ENCODE data around the gene TBC1D16. TPM values are rescaled to one million over a fixed set of nuclear protein-coding genes. Genes with fewer than 3 reads are reported as not detected.

Gene TBC1D16
- total and polyA plus RNA-seq, 2 experiments from 2014 or later: 24.5 to 38.1 TPM

GRCh38 chr17:79923974-79924638, 111.6 kb downstream of the TBC1D16 start:
- Histone ChIP-seq H3K4me2 (no peak overlapping the region), H3K4me3 (no peak overlapping the region), H3K9me2 (replicated peaks; ENCODE audit: insufficient read depth) (no peaks in the 10 kb centered on the region), H3K27ac (no peak overlapping the region), H2AFZ (no peak overlapping the region), H3K27me3 (no peaks in the 10 kb centered on the region), H3K36me3 (replicated peaks; ENCODE audit: insufficient read depth, low read depth) (no peaks in the 10 kb centered on the region), H3K9me3 (ENCODE audit: low read depth) (no peaks in the 10 kb centered on the region), H4K20me1 (ENCODE audit: insufficient read depth, poor library complexity, severe bottlenecking) (no peaks in the 10 kb centered on the region), H3K79me2 (no peaks in the 10 kb centered on the region), H3K4me1 (ENCODE audit: insufficient read depth) (peaks cover 33% of the 10 kb centered on the region)
- TF ChIP-seq CTCF (IDR thresholded peaks at IDR 0.05; ENCODE audit: poor library complexity) (peak; percentile 43), EZH2 (IDR thresholded peaks at IDR 0.05; ENCODE audit: borderline replicate concordance) (no peak)
- 77% methylated on average over 16 of the region's 16 CpGs for WGBS (ENCODE audit: low lambda C conversion rate, missing lambda C conversion rate)
- DNase-seq (ENCODE audit: low spot score): peak; percentile 71

GRCh38 chr17:79922798-79923197, 112.9 kb downstream of the TBC1D16 start:
- Histone ChIP-seq H3K4me1 (ENCODE audit: insufficient read depth) (peaks cover 33% of the 10 kb centered on the region), H3K27ac (peak overlapping the region; percentile 70), H3K4me2 (no peak overlapping the region), H3K79me2 (no peaks in the 10 kb centered on the region), H4K20me1 (ENCODE audit: insufficient read depth, poor library complexity, severe bottlenecking) (no peaks in the 10 kb centered on the region), H2AFZ (no peak overlapping the region), H3K4me3 (no peak overlapping the region), H3K9me3 (ENCODE audit: low read depth) (no peaks in the 10 kb centered on the region), H3K9me2 (replicated peaks; ENCODE audit: insufficient read depth) (no peaks in the 10 kb centered on the region), H3K36me3 (replicated peaks; ENCODE audit: insufficient read depth, low read depth) (no peaks in the 10 kb centered on the region), H3K27me3 (no peaks in the 10 kb centered on the region)
- 90% methylated on average over 12 of the region's 12 CpGs for WGBS (ENCODE audit: low lambda C conversion rate, missing lambda C conversion rate)
- TF ChIP-seq EZH2 (IDR thresholded peaks at IDR 0.05; ENCODE audit: borderline replicate concordance) (no peak), CTCF (IDR thresholded peaks at IDR 0.05; ENCODE audit: poor library complexity) (no peak), EZH2phosphoT487 (IDR thresholded peaks at IDR 0.05; ENCODE audit: low read depth, severe bottlenecking, unreplicated experiment) (no peak)
- DNase-seq (ENCODE audit: low spot score): no peak

- H3K4me2 ChIP-seq: peak overlapping the region; percentile 60
- WGBS (ENCODE audit: low lambda C conversion rate, missing lambda C conversion rate): 41% methylated on average over 12 of the region's 18 CpGs
- no peaks in the 10 kb centered on the region for H3K27me3 ChIP-seq
- H3K4me3 ChIP-seq: no peak overlapping the region
- peak; percentile 64 for DNase-seq (ENCODE audit: low spot score)
- no peaks in the 10 kb centered on the region for H3K9me3 ChIP-seq (ENCODE audit: low read depth)
- no peak for TF ChIP-seq CTCF (IDR thresholded peaks at IDR 0.05; ENCODE audit: poor library complexity)
- TF ChIP-seq EZH2phosphoT487 (IDR thresholded peaks at IDR 0.05; ENCODE audit: low read depth, severe bottlenecking, unreplicated experiment): no peak
- no peaks in the 10 kb centered on the region for H3K79me2 ChIP-seq
- no peaks in the 10 kb centered on the region for H4K20me1 ChIP-seq (ENCODE audit: insufficient read depth, poor library complexity, severe bottlenecking)
- H2AFZ ChIP-seq: no peak overlapping the region
- no peaks in the 10 kb centered on the region for H3K9me2 ChIP-seq (replicated peaks; ENCODE audit: insufficient read depth)
- H3K4me1 ChIP-seq (ENCODE audit: insufficient read depth): peaks cover 29% of the 10 kb centered on the region
- no peaks in the 10 kb centered on the region for H3K36me3 ChIP-seq (replicated peaks; ENCODE audit: insufficient read depth, low read depth)
- peak overlapping the region; percentile 70 for H3K27ac ChIP-seq
Observed at GRCh38 chr17:79922116-79922601, 113.5 kb downstream of the TBC1D16 start.

Data from hepatocyte (in vitro differentiated cells).